Effector memory CD4-positive, alpha-beta T cell (primary cell): ENCODE measurements around the gene CGB7.
"Not testable (repeated sequence)": the region's sequence is repeated elsewhere in the genome, so short reads cannot be mapped to it uniquely, and the experiment has no call there.

Experiments used
- DNase-seq, 3 donors: peaks; one replicate each; pipeline ENCODE4 v3.0.0-alpha.2; 2020
- H3K27ac ChIP-seq: 2 replicates; pipeline ENCODE4 v1.7.0; 2013; ENCODE audit warnings: mild to moderate bottlenecking, low read length, moderate library complexity; ENCODE audit not compliant: insufficient read depth, poor library complexity, severe bottlenecking
- H3K27me3 ChIP-seq: replicated peaks from 2 replicates; pipeline ENCODE4 v1.7.0; 2013; ENCODE audit warnings: mild to moderate bottlenecking, low read length; ENCODE audit not compliant: insufficient read depth, control insufficient read depth, poor library complexity, severe bottlenecking
- H3K36me3 ChIP-seq: 2 replicates; pipeline ENCODE4 v1.7.0; 2013; ENCODE audit warnings: mild to moderate bottlenecking, low read length, moderate library complexity; ENCODE audit not compliant: control insufficient read depth, insufficient read depth
- H3K4me1 ChIP-seq: 2 replicates; pipeline ENCODE4 v1.7.0; 2013; ENCODE audit warnings: low read length, mild to moderate bottlenecking; ENCODE audit not compliant: control insufficient read depth, insufficient read depth, poor library complexity, severe bottlenecking
- H3K4me3 ChIP-seq: 2 replicates; pipeline ENCODE4 v1.7.0; 2013; ENCODE audit warnings: low read length, low read depth, mild to moderate bottlenecking; ENCODE audit not compliant: insufficient read depth, poor library complexity, severe bottlenecking
- H3K9me3 ChIP-seq: 2 replicates; pipeline ENCODE4 v1.7.0; 2013; ENCODE audit warnings: mild to moderate bottlenecking, low read length, moderate library complexity; ENCODE audit not compliant: control insufficient read depth

Gene CGB7

DNA sequence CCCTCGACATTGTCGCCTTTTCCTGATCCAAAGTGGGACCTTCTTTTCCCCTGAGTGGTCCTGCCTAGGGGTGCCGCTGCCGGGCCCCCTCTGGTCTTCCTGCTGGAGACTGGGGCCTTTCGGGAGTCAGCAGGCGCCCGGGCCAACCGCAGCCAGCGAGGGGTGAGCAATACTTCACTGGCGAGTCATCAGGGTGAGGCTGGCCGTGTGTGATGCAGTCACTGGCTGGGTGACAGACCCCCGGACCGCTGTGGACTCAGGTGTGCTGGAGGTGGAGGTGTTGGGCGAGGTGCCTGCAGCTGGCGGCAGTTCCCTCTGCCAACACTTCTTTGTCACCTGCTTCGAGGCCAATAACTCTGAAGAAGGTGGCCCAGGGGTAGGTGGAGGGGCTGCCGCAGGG, 15.4 kb downstream of the CGB7 start:
- no peak overlapping the region for H3K27ac ChIP-seq
- no peaks in the 10 kb centered on the region for H3K4me1 ChIP-seq
- no peaks in the 10 kb centered on the region for H3K36me3 ChIP-seq
- H3K9me3 ChIP-seq, result no peaks in the 10 kb centered on the region
- DNase-seq, result no peak
- no peaks in the 10 kb centered on the region for H3K27me3 ChIP-seq
- no peak overlapping the region for H3K4me3 ChIP-seq

DNA sequence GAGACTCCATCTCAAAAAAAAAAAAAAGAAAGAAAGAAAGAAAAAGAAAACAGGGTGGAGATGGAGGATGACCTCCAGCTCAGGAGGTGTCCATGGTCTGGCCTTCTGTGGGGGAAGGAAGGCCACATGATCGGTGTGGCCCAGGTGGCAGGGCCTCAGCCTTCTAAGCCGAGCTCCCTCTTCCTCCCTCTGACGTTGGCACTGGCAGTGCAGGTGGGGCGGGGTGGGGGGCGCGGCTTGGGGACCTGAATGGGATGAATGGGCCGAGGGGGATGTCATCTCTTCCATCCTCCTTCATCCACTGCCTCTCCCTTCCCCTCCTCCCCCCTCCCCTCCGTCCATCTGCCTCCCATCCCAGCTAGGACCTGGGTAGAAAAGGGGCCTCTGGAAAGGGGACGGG, 17.8 kb downstream of the CGB7 start:
- not testable (repeated sequence) for H3K9me3 ChIP-seq, H3K27ac ChIP-seq, H3K36me3 ChIP-seq, H3K4me1 ChIP-seq, H3K4me3 ChIP-seq, H3K27me3 ChIP-seq, DNase-seq

DNA sequence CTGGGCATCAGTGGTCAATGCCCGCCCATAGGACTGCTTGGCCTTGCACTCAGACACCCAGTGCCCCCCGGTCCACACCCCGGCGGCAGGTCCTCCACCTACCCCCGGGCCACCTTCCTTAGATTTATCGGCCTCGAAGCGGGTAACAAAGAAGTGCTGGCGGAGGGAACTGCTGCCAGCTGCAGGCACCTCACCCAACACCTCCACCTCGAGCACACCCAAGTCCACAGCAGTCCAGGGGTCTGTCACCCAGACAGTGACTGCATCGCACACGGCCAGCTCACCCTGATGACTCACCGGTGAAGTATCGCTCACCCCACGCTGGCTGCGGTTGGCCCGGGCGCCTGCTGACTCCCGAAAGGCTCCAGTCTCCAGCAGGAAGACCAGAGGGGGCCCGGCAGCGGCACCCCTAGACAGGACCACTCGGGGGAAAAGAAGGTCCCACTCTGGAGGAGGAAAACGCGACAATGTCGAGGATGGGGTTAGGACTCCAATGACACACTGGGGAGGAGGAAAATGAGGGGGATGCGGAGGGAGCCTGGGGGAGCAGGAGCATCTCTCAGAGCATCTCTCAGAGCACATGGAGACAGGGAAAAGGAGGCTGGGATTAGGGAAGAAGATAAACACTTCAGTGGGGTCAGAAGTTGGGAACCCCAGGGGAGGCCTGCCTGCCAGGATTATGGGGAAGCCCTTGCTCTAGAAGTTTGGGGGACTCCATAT, 18.8 kb downstream of the CGB7 start:
- H3K4me3 ChIP-seq, H3K9me3 ChIP-seq, H3K27me3 ChIP-seq, DNase-seq, H3K36me3 ChIP-seq, H3K4me1 ChIP-seq, H3K27ac ChIP-seq: not testable (repeated sequence)

DNA sequence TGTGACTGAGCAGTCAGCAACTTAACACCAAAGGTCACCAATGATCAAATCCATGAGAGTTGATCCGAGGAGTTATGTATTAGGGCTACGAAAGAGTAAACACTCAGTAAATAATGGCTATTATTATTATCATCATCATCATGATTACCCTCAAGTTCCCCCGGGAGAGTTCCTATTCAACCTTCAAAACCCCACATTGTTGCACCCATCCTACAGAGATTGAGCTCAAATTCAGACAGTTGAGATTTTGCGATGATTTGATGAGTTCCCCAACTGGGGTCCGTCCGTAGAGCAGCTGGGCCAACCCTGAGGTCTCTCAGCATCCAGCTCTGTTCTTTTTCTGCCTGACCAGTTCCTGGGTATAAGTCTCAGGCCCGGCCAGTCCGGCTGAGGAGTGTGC, 19.4 kb downstream of the CGB7 start:
- H3K4me1 ChIP-seq, H3K9me3 ChIP-seq, H3K27me3 ChIP-seq, H3K36me3 ChIP-seq, DNase-seq, H3K4me3 ChIP-seq, H3K27ac ChIP-seq: not testable (repeated sequence)

DNA sequence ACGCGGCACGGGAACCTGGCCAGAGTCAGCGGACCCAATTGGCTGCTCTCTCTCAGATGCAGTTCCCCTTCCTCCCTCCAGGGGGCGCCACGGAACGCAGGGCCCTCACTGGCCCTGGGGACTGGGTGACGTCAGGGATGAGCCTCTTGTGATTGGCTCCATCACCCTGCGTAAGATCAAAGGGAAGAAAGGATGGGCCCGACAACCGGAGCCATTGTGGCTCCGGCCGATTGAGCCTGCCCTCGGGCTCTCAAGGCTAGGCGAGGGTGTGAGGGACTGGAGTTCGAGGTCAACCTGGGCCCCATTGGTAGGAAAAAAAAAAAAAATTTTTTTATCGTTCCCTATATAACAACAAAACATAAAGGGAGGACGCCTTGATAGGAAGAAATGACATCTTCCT, 20.7 kb downstream of the CGB7 start, which contains the start of gene CGB1:
Gene CGB1, minus strand, starts transcription at position 81 of the 400 bp plus-strand sequence. CDS start 184 bp downstream, outside the sequence.
- not testable (repeated sequence) for H3K9me3 ChIP-seq, H3K4me1 ChIP-seq, H3K36me3 ChIP-seq, H3K27ac ChIP-seq, H3K27me3 ChIP-seq, H3K4me3 ChIP-seq
- peak in 1 of 3 donors; percentile 27 for DNase-seq

DNA sequence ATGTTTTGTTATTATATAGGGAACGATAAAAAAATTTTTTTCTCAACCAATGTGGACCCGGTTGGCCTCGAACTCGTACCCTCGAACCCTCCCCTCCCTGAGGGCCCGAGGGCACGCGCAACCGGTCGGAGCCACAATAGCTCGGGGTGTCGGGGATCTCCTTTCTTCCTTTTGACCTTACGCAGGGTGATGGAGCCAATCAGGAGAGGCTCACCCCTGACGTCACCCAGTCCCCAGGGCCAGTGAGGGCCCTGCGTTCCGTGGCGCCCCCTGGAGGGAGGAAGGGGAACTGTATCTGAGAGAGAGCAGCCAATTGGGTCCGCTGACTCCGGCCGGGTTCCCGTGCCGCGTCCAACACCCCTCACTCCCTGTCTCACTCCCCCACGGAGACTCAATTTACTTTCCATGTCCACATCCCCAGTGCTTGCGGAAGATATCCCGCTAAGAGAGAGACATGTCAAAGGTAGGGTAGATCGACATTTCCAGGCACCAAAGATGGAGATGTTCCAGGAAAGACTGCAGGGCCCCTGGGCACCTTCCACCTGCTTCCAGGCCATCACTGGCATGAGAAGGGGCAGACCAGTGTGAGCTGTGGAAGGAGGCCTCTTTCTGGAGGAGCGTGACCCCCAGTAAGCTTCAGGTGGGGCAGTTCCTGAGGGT, 25.8 kb downstream of the CGB7 start, which contains the start of gene CGB2:
Gene CGB2, plus strand, starts transcription at position 249 of the 660 bp plus-strand sequence. Its CDS starts 206 bp downstream, at position 455.
- H3K27me3 ChIP-seq, H3K4me1 ChIP-seq, H3K36me3 ChIP-seq, H3K4me3 ChIP-seq, H3K9me3 ChIP-seq, H3K27ac ChIP-seq: not testable (repeated sequence)
- DNase-seq, result peak in 2 of 3 donors; percentile 27 to 49

DNA sequence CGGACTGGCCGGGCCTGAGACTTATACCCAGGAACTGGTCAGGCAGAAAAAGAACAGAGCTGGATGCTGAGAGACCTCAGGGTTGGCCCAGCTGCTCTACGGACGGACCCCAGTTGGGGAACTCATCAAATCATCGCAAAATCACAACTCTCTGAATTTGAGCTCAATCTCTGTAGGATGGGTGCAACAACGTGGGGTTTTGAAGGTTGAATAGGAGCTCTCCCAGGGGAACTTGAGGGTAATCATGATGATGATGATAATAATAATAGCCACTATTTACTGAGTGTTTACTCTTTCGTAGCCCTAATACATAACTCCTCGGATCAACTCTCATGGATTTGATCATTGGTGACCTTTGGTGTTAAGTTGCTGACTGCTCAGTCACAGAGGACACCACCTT, 27.2 kb downstream of the CGB7 start:
- not testable (repeated sequence) for H3K9me3 ChIP-seq, H3K27me3 ChIP-seq, DNase-seq, H3K4me1 ChIP-seq, H3K36me3 ChIP-seq, H3K4me3 ChIP-seq, H3K27ac ChIP-seq

DNA sequence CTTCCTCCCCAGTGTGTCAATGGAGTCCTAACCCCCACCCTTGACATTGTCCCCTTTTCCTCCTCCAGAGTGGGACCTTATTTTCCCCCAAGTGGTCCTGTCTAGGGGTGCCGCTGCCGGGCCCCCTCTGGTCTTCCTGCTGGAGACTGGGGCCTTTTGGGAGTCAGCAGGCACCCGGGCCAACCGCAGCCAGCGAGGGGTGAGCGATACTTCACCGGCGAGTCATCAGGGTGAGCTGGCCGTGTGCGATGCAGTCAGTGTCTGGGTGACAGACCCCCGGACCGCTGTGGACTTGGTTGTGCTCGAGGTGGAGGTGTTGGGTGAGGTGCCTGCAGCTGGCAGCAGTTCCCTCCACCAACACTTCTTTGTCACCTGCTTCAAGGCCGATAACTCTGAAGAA, 27.8 kb downstream of the CGB7 start:
- H3K27me3 ChIP-seq, H3K9me3 ChIP-seq, DNase-seq, H3K36me3 ChIP-seq, H3K27ac ChIP-seq, H3K4me3 ChIP-seq, H3K4me1 ChIP-seq: not testable (repeated sequence)

DNA sequence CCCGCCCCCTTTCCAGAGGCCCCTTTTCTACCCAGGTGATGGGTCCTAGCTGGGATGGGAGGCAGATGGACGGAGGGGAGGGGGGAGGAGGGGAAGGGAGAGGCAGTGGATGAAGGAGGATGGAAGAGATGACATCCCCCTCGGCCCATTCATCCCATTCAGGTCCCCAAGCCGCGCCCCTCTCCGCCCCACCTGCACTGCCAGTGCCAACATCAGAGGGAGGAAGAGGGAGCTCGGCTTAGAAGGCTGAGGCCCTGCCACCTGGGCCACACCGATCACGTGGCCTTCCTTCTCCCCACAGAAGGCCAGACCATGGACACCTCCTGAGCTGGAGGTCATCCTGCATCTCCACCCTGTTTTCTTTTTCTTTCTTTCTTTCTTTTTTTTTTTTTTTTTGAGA, 28.9 kb downstream of the CGB7 start:
- H3K4me3 ChIP-seq, H3K27ac ChIP-seq, H3K9me3 ChIP-seq, DNase-seq, H3K36me3 ChIP-seq, H3K4me1 ChIP-seq, H3K27me3 ChIP-seq: not testable (repeated sequence)

DNA sequence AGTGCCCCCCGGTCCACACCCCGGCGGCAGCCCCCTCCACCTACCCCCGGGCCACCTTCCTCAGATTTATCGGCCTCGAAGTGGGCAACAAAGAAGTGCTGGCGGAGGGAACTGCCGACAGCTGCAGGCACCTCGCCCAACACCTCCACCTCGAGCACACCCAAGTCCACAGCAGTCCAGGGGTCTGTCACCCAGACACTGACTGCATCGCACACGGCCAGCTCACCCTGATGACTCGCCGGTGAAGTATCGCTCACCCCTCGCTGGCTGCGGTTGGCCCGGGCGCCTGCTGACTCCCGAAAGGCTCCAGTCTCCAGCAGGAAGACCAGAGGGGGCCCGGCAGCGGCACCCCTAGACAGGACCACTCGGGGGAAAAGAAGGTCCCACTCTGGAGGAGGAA, 31.9 kb downstream of the CGB7 start:
- H3K36me3 ChIP-seq, H3K9me3 ChIP-seq, H3K4me1 ChIP-seq, H3K27ac ChIP-seq, DNase-seq, H3K4me3 ChIP-seq, H3K27me3 ChIP-seq: not testable (repeated sequence)
